Stimulated activated CD4-positive, alpha-beta T cell treated with anti-CD3 and anti-CD28 coated beads, Interleukin-2, amount 100 ng/mL, for 48 hours (primary cell): ENCODE results near the gene SMURF2.
"Not testable (repeated sequence)": the region's sequence is repeated elsewhere in the genome, so short reads cannot be mapped to it uniquely, and the experiment has no call there.

Experiments used
- DNase-seq, 2 donors: peaks; one replicate each; pipeline ENCODE4 v3.0.0-alpha.2; 2020

The SMURF2 gene

GRCh38 chr17:64664299-64664981, 2.3 kb upstream of the SMURF2 start:
- DNase-seq: not testable (repeated sequence)

GRCh38 chr17:64663836-64664235, 1.7 kb upstream of the SMURF2 start:
- not testable (repeated sequence) for DNase-seq

- DNase-seq: no peak
Measured at GRCh38 chr17:64662774-64663367, 764 bp upstream of the SMURF2 start.

- DNase-seq: no peak
Measured at GRCh38 chr17:64661726-64661975, 456 bp downstream of the SMURF2 start.

GRCh38 chr17:64660978-64661725, 955 bp downstream of the SMURF2 start:
- peak; percentile 14 to 18 for DNase-seq

GRCh38 chr17:64660195-64660977, 1.7 kb downstream of the SMURF2 start:
- DNase-seq: not testable (repeated sequence)

- no peak for DNase-seq
Measured at GRCh38 chr17:64658931-64659330, 3.2 kb downstream of the SMURF2 start.

- no peak for DNase-seq
Measured at GRCh38 chr17:64657610-64658125, 4.4 kb downstream of the SMURF2 start.

- DNase-seq: no peak
Measured at GRCh38 chr17:64655704-64656103, 6.4 kb downstream of the SMURF2 start.

- DNase-seq: no peak
Measured at GRCh38 chr17:64653985-64654355, 8.1 kb downstream of the SMURF2 start.

GRCh38 chr17:64653325-64653984, 8.7 kb downstream of the SMURF2 start:
- no peak for DNase-seq

- DNase-seq: no peak
Measured at GRCh38 chr17:64651889-64652288, 10.2 kb downstream of the SMURF2 start.

GRCh38 chr17:64648234-64648633, 13.9 kb downstream of the SMURF2 start:
- no peak for DNase-seq

GRCh38 chr17:64647817-64648216, 14.3 kb downstream of the SMURF2 start:
- no peak for DNase-seq

GRCh38 chr17:64639516-64639915, 22.6 kb downstream of the SMURF2 start:
- no peak for DNase-seq

GRCh38 chr17:64638552-64639203, 23.4 kb downstream of the SMURF2 start:
- DNase-seq: no peak

GRCh38 chr17:64635647-64636305, 26.3 kb downstream of the SMURF2 start:
- no peak for DNase-seq

GRCh38 chr17:64634218-64634617, 27.9 kb downstream of the SMURF2 start:
- no peak for DNase-seq

- no peak for DNase-seq
Measured at GRCh38 chr17:64632606-64633005, 29.5 kb downstream of the SMURF2 start.

GRCh38 chr17:64632194-64632593, 29.9 kb downstream of the SMURF2 start:
- DNase-seq: no peak
